Measurements from ENCODE around the gene RASSF5.

DNA sequence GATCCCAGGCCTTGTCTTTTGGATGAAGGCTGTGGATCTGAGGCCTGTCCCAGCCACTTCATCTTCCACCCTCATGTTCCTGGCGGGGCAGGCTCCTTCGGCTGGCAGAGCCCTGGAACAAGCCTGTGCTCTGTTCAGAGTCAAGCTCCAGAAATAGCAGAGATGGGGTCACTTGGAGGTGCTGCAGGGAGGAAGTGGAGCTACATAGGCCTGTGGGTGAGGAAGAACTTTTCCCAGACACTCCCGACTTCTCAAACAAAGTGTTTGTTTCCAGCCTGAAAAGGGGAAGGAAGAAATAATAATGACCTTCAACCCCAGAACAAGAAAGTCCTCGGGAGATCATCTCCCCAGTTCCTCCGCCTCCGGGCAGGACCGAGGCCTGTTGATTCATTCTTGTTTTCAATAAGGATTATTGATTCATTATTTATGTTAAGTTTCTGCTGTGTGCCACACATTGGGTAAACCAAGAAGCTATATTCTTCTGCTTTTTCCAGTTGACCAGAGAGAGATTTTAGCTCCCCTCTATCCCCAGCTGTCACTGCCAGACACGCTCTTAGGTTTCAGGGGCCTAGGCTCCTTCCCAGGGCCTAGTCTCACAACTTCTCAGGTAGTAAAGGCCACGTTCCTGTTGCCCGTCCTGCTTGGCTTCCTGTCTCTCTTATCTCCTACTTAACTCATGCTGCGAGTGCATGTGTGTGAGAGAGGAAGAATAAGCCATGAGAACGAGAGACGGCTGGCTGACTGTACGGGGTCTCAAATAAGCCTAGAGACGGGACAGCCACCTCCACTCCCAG lies 20.1 kb upstream of the RASSF5 start:
- no peak for TF ChIP-seq CTCF (IDR thresholded peaks at IDR 0.05)
- no peak for TF ChIP-seq POLR2A (IDR thresholded peaks at IDR 0.05)
- TF ChIP-seq POLR2AphosphoS5 (IDR thresholded peaks at IDR 0.05): no peak
